Kidney tubule cell (primary cell): ENCODE data around the gene SPRED2.

ENCODE experiments used
- DNase-seq: peaks from one replicate; pipeline ENCODE4 v3.0.0-alpha.2; 2018; ENCODE audit warnings: low spot score

The SPRED2 gene

DNA sequence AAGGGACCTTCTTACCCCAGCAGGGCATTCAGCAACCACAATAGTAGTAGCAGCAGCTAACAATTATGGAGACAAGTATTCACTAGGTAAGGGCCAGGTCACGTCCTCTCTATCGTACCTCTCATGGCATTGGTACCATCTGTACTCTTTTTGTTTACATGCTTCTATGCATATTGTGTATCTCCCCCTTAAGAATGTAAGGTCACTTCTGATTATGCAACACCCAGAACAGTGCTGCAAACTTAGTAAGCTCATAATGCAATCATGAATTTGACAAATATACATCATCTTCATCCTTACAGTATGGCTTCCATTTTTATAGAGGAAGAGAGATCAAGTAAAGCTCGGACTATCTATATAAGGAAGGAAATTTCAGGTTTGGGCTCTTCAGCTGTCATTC, 46.1 kb downstream of the SPRED2 start:
- DNase-seq, result no peak

DNA sequence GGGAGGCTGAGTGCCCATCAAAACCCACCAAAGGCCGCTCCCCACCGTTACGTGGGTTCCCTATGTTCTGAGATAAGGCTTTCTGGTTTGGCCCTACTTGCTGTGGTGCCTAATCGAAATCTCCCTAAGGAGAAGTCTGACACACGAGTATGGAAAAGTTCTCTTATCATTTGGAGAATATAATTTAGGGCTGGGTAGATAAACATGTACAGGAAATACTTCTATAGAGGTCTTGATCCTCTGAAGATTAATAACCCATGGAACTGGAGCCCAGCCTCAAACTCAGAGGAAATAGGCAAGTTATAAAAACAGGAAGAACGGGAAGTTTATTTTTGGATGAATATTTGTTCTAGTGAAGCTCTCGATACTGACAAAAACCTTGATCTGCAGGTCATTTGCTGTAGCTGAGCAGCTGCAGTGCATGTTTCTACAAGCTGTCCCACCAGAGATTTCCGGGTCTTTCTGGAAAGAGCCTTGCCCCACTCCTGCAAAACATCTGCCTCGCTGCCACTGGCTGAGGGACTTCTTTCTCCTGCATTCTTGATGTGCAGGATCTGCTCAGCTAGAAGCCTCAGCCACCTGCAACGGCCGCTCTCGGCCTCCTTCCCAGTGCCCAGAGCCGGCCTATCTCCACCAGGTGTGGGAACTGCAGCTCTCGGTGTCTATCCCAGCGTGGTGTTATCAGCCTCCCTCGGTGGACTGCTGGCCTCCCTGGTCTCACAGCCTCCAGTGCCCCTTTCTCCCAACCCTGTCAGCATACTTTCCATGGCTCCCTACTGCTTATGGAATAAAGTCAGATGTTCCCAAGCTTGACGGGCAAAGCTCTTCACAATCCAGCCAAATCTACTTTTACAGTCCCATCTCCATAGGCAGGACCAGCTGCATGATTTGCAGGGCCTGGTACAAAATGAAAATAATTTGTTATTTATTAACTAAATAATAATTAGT, 48.6 kb downstream of the SPRED2 start:
- DNase-seq, result no peak

DNA sequence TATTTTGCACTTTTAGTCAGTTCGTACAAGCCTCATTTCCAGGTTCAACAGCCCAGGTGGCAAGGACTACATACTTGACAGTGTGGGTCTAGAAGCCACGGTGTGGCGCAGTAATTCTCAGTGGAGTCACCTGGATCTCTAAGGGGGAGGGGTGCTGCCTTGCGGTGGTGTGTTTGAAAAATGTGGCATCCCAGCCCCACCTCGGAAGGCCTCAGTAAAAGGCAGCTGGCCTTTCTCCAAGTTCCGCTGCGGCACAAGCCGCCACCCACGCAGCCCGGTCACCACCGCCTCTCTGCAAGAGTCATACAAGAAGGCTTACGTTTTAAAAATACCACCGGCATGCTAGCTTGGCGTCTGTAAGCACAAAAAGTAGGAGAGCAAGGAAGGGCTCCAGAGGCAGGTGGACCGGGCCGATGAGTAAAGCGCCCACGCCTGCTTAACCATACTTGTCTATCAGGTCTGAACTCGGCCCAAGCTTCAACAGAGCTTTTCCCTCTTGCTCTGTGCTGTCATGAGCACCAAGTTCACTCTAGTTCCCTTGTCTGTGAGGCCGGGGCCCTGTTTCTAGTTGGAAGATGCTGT, 49.5 kb downstream of the SPRED2 start:
- peak; percentile 99 for DNase-seq

DNA sequence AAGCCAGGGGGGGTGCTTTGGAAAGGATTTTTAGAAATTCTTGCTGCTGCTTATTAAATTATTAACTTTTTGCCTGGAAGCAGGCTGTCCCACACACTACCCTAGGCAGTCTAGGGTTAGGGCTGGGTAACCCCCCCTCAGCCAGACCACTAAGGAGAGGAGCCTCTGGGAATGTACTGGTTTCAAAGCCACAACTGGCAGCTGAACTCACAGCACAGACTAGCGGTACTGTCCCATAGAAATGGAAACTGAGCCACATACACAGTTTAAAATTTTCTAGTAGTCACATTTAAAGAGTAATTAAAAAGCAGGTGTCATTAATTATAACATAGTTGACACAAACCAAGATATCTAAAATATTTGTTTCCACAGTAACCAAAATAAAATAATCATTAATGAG, 50.1 kb downstream of the SPRED2 start:
- no peak for DNase-seq

DNA sequence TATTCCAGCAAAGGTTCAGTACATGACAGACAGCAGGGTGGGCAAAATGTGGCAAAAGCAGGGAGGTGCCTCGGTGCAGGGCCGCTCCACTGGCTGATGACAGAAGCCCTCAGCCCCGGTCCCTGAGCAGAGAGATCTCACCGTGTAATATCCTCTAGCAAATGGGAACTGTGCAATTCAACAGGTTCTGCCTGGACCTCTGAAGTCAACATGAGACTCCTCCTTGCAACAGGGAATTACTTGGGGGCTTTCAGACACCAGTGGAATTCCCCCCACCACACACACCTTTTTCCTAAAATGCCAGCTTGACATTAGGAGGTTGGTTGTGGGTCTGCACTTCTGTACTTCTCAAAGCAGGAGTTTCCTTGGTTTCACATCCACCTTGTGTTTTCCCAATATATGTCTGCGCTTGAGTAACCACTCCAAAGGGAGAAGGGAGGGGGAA, 50.8 kb downstream of the SPRED2 start:
- DNase-seq, result no peak

DNA sequence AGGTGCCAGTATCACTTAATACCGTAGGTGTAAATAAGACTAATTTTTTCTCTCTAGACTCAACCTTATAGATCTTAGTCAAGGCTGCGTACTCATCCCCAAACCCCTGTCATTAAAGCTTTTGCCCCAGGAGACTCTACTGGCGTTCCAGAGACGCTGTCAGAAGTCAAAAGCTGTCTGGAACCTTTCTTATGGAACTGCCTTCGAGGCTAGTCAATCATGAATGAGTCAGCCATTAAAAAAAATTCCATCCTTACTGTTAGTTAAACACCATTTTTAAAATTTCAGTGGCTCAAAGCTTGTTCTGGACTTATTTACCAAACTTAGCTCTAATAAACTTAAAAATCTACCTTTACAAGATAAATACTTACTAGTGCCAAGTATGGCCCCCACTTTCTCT, 52.1 kb downstream of the SPRED2 start:
- DNase-seq, result peak; percentile 60

DNA sequence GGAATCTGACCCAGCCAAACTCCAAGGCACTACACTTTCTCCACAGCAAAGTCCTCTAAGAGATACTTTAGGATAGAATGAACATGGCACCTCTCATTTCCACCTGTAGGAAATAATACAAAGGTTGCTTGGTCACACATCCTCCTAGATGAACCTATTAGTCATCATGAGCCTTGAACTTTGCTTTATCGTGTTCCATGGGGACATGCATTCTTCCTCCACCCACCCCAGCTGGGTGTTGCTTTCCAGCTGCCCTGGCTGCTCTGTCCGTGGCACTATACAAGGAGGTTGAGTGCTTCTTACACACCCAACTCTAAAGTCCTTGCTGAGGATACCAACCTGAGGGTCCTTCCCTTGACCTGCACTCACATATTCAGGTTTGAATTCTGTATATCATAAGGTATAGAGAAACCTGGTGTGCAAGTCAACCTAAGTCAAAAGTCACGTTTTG, 52.7 kb downstream of the SPRED2 start:
- no peak for DNase-seq

DNA sequence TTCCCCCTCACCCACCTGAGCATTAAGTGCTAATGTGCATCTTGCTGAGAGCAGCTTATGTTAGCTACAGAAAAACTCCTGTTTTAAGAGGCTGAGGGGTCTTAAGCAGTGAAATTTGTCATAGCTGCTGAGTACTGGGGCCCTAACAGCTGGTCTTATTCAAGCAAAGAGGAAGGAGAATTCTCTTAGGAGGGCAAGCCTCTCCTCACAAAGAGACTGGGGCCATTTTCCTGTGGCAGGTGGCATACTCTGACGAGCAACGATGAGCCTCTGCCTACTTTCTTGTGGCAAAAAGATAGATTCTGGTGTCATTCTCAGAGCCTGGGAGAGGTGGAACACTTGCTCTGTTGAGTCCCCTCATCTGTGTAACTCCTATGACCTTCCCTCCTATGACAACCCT, 53.2 kb downstream of the SPRED2 start:
- DNase-seq, result no peak

DNA sequence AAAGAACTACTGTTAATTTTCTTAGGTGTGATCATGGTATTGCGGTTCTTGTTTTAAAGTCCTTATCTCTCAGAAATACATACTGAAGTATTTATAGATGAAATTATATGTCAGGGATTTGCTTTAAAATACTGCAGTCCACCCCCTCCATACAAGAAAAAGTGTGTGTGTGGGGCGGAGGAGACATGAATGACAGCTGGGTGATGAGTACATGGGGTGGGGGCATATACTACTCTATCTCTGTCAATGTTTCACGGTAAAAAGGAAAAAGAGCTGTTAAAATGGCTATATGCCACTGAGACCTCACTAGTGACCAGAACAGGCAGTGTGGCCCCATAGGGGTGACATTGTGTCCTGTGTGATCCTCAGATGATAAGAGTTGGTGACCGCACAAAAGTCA, 54.1 kb downstream of the SPRED2 start:
- DNase-seq, result no peak

DNA sequence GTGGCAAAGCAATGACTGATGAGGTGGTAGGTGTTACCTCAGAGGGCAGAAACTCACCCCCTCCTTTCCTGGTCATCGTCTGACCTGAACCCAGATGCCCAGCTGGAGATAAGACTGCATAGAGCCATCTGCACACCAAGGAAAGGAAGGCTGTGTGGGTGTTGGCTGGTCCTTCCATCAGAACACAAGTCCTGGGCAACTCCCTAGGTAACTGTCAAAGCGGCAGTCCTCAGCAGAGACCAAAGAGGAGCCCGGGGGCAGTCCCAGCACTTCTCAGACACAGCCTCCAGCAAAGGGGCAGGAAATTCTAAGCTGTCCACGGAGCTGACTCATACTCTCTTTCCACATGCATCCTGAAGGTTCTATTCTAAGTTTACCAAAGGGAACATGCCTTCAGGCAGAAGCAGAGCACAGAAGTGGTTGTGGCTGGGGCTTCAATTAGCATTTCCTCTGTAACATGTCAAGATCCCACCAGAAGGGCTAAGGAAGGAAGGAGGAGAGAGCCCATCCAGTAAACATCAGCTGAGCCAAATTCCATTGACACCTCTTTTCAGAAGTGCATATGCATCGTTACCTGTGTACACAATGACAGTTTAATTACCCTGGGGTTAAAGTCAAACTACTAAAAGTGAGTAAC, 54.7 kb downstream of the SPRED2 start:
- peak; percentile 83 for DNase-seq

DNA sequence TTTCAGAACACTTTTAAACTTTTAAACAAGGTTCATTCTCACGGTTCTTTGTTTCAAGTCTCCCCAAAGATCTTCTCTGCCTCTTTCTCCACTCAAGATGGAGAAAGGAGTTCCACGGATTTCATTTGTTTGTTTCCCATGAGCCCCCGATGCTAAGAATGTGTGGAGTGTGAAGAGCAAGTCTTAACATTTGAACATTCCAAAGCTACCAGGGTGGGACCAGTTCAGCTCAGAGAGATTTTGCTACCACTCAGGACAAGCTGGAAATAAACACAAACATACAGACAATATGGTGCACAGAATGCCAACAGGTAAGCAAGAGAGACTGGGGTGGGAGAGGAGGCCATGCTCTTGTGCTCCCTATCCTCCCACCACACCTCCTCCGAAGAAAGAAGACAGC, 56.7 kb downstream of the SPRED2 start:
- DNase-seq, result no peak

DNA sequence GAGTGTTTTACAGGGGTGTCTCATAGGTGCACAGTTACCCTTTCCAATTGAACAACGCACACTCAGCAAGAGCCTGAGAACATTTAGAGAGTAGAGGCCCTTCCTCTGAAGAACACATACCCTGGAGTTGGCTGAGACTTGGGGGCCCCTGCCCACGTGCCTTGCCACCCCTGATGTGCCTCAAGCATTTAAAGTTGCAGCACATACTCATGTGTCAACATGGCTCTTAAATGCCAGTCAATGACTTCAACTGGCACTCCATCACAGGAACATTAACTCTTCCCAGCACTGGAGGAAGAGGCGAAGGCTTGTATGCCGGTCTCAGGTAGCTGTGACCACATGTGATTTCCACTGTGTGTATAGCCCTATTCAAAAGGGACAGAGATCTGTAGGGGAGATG, 57.4 kb downstream of the SPRED2 start:
- DNase-seq, result no peak

DNA sequence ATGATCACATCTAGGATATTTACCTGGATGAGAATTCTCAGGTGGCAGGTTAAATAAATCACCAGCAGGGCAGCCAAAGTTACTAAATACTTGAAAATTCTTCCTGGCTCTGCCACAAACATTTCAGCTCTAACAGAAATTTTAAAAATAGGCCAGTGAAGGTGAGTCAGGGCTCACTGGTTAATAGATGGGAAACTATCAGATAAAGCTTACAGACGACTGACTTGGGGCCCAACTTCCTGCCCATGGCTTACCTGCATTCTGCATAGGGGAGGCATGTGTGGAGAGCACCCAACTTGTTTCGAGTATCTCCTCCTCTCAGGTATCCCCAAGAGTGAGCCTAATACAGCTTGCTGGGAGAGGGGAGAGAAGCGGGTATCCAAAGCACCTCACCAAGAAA, 57.8 kb downstream of the SPRED2 start:
- DNase-seq, result peak; percentile 54

DNA sequence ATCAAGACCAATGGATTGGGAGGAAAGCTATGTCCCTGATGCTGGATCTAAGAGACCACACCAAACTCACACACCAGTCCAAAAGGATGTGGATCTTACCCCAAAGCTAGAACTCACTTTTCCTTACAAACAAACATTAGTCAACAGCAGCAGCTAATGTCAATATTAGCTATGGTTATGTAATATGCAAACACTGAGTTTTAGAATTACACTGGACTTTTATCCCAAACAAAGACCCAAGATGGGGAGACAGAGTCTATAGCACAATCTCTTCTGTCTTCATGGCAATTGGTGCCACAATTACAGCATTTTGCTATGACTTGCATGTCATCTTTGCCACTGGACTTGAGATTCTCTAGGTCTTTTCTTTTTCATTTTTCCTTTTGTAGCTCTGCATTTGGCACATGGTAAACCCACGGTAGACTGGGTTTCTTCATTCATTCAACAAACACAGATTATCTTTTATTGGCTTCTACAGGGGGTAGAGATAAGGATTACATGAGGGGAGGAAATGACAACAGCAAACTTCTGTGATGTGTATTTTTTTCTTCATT, 59.0 kb downstream of the SPRED2 start:
- no peak for DNase-seq

DNA sequence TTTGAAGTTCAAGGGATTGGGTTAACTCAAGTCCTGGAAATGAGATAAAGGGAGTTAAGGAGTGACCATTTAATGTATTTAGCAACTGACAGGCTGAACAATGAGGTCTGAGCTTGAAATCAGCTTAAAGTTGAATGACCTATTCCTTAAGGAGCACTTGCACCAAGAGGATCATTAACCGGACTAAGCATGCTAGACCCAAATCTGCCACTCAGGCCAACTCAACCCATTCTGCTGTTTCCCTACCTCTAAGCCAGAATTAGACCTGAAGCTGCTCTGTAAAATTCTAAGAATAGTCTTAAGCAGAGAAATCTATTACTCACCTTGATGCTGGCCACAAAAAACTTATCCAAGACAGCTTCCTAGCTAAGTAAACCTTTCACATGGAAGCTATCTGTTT, 59.8 kb downstream of the SPRED2 start:
- DNase-seq, result no peak

DNA sequence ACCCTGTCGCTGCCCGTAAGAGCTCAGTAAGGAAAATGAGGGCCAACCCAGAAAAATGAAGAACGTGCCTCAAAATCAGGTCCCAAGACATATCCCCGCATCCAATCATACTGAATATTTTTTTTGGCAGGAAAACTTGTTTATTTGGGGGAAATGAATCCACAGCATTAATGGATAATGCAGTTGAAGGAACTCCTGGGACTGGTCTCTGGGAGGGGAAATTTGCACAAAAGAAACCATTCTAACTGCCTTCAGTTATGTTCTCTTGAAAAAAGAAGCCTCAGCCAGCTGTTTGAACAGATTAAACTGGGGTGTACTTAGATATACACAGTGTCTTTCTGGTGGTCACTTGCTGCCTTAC, 61.3 kb downstream of the SPRED2 start:
- DNase-seq, result no peak

DNA sequence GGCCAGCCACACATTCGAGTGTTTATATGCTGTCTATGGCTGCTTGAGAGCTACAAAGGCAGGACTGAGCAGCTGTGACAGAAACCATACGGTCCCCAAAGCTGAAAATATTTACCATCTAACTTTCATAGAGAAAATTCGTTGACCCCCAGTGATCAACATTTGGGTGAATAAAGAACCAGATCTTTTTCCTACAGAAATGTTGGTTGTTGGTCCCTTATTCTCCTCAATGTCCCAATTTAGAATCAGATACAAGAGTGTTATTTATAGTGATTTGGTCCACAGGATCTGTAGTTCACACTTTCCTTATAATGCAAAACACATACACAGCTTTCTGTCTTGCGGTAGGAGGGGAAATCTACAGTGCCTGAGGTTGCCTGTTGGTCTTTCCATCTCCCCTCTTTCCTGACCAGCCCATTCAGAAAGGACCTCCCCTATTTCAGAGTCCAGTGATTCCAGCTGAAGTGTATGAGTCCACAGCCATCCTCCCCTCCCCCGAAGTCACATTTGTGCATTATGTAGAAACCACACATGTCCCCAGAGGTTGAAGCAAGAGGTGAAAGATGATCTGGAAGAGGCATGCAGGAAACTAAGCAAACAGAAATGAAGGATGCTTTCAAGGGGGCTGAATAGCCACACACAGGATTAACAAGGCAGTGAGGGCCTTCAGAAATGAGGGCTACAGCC, 61.9 kb downstream of the SPRED2 start:
- DNase-seq, result no peak

DNA sequence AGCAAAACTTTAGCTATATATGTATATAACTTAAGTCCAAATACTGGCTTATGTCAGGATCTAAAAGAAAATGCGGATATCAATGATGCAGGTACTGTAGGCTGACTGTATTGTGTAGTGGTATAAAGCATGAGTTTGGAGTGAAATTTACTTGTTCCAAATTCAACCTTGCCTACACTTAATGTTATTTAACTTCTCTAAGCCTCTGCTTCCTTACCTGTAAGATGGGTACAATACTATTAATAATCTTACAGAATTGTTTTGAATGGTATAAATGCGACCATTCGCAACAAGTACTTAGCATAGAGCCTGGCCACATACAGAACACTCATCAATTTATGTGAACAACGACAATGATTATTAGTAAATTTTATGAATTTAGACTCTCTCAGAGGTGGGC, 62.4 kb downstream of the SPRED2 start:
- DNase-seq, result no peak

DNA sequence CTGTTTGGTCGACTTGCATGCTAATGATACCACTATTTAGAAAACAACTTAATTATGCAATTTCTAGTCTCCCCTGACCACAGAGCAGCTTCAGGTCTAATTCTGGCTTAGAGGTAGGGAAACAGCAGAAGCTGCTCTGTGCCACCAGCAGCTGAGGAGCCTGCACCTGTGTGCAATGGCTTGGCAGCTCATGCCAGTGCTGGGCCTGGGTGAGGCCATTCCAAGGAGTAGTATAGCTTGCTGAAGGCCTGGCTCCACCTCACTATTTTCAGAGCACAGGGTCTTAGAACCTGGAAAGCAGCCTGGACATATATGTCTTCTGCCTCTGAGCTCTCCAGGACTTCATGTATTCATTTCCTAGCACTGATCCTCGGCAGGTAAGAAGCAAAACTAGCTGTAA, 62.8 kb downstream of the SPRED2 start:
- DNase-seq, result no peak

DNA sequence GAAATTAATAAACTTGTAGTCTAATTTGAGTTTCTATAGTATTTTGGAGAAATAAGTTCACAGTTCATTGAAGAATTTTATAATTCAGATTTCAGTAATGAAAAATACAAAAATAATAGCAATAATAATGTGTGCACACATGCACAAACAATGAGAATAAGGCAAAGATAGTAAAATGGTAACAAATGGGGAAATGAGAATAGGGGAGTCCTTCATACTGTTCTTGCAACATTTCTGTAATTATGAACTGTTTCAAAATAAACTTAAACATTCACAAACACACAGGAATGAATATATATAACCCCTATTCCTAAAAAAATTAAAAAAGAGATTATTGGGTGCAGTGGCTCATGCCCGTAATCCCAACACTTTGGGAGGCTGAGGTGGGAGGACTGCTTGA, 63.9 kb downstream of the SPRED2 start:
- no peak for DNase-seq

DNA sequence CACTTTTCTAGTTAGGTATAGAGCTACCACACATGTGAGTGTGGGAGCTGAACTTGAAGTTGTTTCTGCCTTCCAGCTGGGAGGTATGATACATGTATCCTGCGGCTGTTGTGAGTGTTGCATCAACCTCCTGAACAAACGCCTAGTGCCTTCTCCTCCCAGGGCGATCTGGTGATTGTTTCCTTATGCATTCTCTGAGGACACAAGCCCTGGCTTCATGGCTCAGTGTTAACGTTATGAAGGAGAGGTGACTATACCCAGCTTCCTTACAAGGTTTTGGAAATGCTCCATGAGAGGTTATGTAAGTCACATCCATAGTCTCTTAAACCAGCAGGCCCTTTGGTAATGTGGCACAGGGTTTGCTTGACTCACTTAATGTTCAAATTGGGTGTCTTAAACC, 64.9 kb downstream of the SPRED2 start:
- DNase-seq, result peak; percentile 46

DNA sequence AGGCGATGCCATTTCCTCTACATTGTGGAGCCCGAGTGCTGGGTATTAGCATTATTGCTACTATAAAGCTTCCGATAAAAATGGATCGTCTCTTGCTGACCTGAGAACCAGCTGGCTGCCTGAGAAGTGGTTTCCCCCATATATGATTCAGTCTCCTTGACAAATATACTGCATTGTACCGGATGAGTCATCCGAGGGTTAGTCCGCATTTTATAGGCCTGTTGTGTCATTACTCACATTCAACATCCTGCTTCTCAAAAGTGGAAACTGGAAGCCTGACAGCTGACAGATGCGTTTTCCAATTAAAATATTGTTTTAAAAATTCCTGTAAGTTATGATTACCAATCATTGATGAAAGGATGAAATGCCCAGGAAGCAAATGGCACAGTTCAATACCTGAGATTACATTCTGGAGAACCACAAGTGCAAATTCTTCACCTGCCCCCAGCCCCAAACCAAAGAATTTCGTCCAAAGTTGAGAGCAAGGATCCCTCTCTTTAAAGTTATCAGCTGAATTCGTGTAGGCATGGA, 65.7 kb downstream of the SPRED2 start:
- DNase-seq, result peak; percentile 92
